SK-N-SH (cell line): ENCODE measurements around the gene HTRA3. TPM values are rescaled to one million over a fixed set of nuclear protein-coding genes. Genes with fewer than 3 reads are reported as not detected.

Source experiments
- CTCF ChIA-PET: fragments of 300-600, 350-600 bp; formaldehyde crosslinking; extraction: SDS; loops from one replicate; lab custom pipeline; 2021; lab: Yijun Ruan, JAX
- POLR2A ChIA-PET: fragments of 350-600 bp; sonication (Branson Sonifier 250); formaldehyde crosslinking; extraction: SDS; loops from one replicate; lab custom pipeline; 2020; ENCODE audit warnings: antibody characterized with exemption, inconsistent platforms; lab: Yijun Ruan, JAX
- DNase-seq: peaks from one replicate; pipeline ENCODE4 v3.0.0; 2012
- H2AFZ ChIP-seq: fragments of 200-600 bp; sonication (generic); 2 replicates; pipeline ENCODE4 v1.8.1; 2016; ENCODE audit warnings: antibody characterized with exemption, mild to moderate bottlenecking, low read depth
- H3F3A ChIP-seq: fragments of 200-600 bp; sonication (generic); replicated peaks from 2 replicates; pipeline ENCODE3; 2016; ENCODE audit warnings: antibody characterized with exemption, mild to moderate bottlenecking; ENCODE audit not compliant: insufficient read depth
- H3K27ac ChIP-seq, 2 experiments: fragments of 200-500 bp in 1 of 2; fragments of 200-600 bp in 1 of 2; sonication (Bioruptor generic) in 1 of 2; sonication (generic), shearing (Covaris generic) in 1 of 2; 2 replicates each; pipeline versions ENCODE4 v1.5.1 to v1.6.1; 2014 to 2016; ENCODE audit warnings: low read depth in 2 of 2, inconsistent platforms in 1 of 2, low read length in 1 of 2, mild to moderate bottlenecking in 1 of 2, mixed read lengths in 1 of 2
- H3K27me3 ChIP-seq: fragments of 200-600 bp; sonication (generic), shearing (Covaris generic); 2 replicates; pipeline ENCODE4 v1.6.1; 2016; ENCODE audit warnings: mixed run types; ENCODE audit not compliant: insufficient read depth
- H3K36me3 ChIP-seq, 2 experiments: fragments of 200-500 bp in 1 of 2; fragments of 200-600 bp in 1 of 2; sonication (Bioruptor generic) in 1 of 2; sonication (generic) in 1 of 2; replicated peaks in 1 of 2; 2 replicates each; pipeline versions ENCODE3 to v1.5.1; 2014 to 2016; ENCODE audit warnings: low read length in 1 of 2, mild to moderate bottlenecking in 1 of 2; ENCODE audit not compliant: insufficient read depth in 2 of 2, control insufficient read depth in 1 of 2
- H3K4me1 ChIP-seq, 2 experiments: fragments of 200-500 bp in 1 of 2; fragments of 200-600 bp in 1 of 2; sonication (Bioruptor generic) in 1 of 2; sonication (generic), shearing (Covaris generic) in 1 of 2; 2 replicates each; pipeline versions ENCODE4 v1.5.1 to v1.6.1; 2014 to 2016; ENCODE audit warnings: low read depth in 1 of 2, low read length in 1 of 2, mixed run types in 1 of 2; ENCODE audit not compliant: insufficient read depth in 2 of 2, control insufficient read depth in 1 of 2
- H3K4me2 ChIP-seq: fragments of 200-600 bp; sonication (generic), shearing (Covaris generic); 2 replicates; pipeline ENCODE4 v1.6.1; 2017; ENCODE audit warnings: mixed run types
- H3K4me3 ChIP-seq, 2 experiments: fragments of 200-500 bp in 1 of 2; fragments of 200-600 bp in 1 of 2; sonication (Bioruptor generic) in 1 of 2; sonication (generic), shearing (Covaris generic) in 1 of 2; 2 replicates each; pipeline versions ENCODE4 v1.5.1 to v1.8.1; 2014 to 2016; ENCODE audit warnings: low read depth in 2 of 2, inconsistent platforms in 1 of 2, low read length in 1 of 2, mild to moderate bottlenecking in 1 of 2, mixed read lengths in 1 of 2, moderate library complexity in 1 of 2
- H3K79me2 ChIP-seq: fragments of 200-600 bp; sonication (generic); 2 replicates; pipeline ENCODE4 v1.8.1; 2017; ENCODE audit warnings: mild to moderate bottlenecking; ENCODE audit not compliant: insufficient read depth
- H3K9ac ChIP-seq: fragments of 200-600 bp; sonication (generic); 2 replicates; pipeline ENCODE4 v1.6.1; 2017; ENCODE audit warnings: mixed run types
- H3K9me2 ChIP-seq: fragments of 200-600 bp; sonication (generic); 2 replicates; pipeline ENCODE4 v1.6.1; 2017; ENCODE audit warnings: mixed run types
- H3K9me3 ChIP-seq: fragments of 200-600 bp; sonication (generic); 2 replicates; pipeline ENCODE4 v1.6.1; 2017; ENCODE audit warnings: mixed run types, mild to moderate bottlenecking, moderate library complexity
- H4K20me1 ChIP-seq: fragments of 200-600 bp; sonication (generic); 2 replicates; pipeline ENCODE4 v1.6.1; 2017; ENCODE audit warnings: mild to moderate bottlenecking, mixed run types; ENCODE audit not compliant: insufficient read depth
- ELF1 ChIP-seq: IDR thresholded peaks from 2 replicates; pipeline ENCODE4 v1.4.0; 2012
- EP300 ChIP-seq, 2 experiments: IDR thresholded peaks; 2 replicates each; pipeline versions ENCODE4 v1.4.0 to v1.6.1; 2012; ENCODE audit warnings: borderline replicate concordance in 1 of 2, low read depth in 1 of 2, low read length in 1 of 2
- EZH2phosphoT487 ChIP-seq: fragments of 200-600 bp; sonication (generic); IDR thresholded peaks from 2 replicates; pipeline ENCODE4 v1.6.1; 2017; ENCODE audit warnings: low read depth, mixed run types, mild to moderate bottlenecking, antibody characterized with exemption, moderate library complexity, borderline replicate concordance
- FOSL2 ChIP-seq: IDR thresholded peaks from 2 replicates; pipeline ENCODE4 v1.4.0; 2012; ENCODE audit warnings: low read depth, mild to moderate bottlenecking, moderate library complexity, borderline replicate concordance
- FOXM1 ChIP-seq: IDR thresholded peaks from 2 replicates; pipeline ENCODE4 v1.4.0; 2012; ENCODE audit warnings: low read depth, mild to moderate bottlenecking
- GABPA ChIP-seq: IDR thresholded peaks from 2 replicates; pipeline ENCODE4 v1.4.0; 2012; ENCODE audit warnings: low read depth, mild to moderate bottlenecking
- GATA2 ChIP-seq: sonication (generic); formaldehyde crosslinking; IDR thresholded peaks from 2 replicates; pipeline ENCODE4 v1.5.0; 2020; ENCODE audit warnings: mild to moderate bottlenecking, missing genetic modification reagents
- JUND ChIP-seq: IDR thresholded peaks from 2 replicates; pipeline ENCODE4 v1.4.0; 2012
- MAX ChIP-seq: IDR thresholded peaks from 2 replicates; pipeline ENCODE4 v1.4.0; 2012; ENCODE audit warnings: low read depth
- MEF2A ChIP-seq: IDR thresholded peaks from 2 replicates; pipeline ENCODE4 v1.4.0; 2012; ENCODE audit warnings: low read depth, borderline replicate concordance
- NFIC ChIP-seq: IDR thresholded peaks from 2 replicates; pipeline ENCODE4 v1.4.0; 2012; ENCODE audit warnings: borderline replicate concordance
- NRF1 ChIP-seq: IDR thresholded peaks from 2 replicates; pipeline ENCODE4 v1.6.1; 2012; ENCODE audit warnings: low read depth, mild to moderate bottlenecking, low read length
- POLR2AphosphoS5 ChIP-seq: IDR thresholded peaks from 2 replicates; pipeline ENCODE4 v1.6.1; 2012; ENCODE audit warnings: low read depth, low read length
- RCOR1 ChIP-seq: fragments of 150-350 bp; IDR thresholded peaks from 2 replicates; pipeline ENCODE4 v1.6.1; 2017; ENCODE audit warnings: antibody characterized with exemption, low read length
- SIN3A ChIP-seq: IDR thresholded peaks from 2 replicates; pipeline ENCODE4 v1.6.1; 2012; ENCODE audit warnings: low read depth, mild to moderate bottlenecking, low read length, moderate library complexity, borderline replicate concordance
- SMC3 ChIP-seq: IDR thresholded peaks from 2 replicates; pipeline ENCODE4 v1.6.1; 2012; ENCODE audit warnings: low read depth, low read length, improper control_type of control experiment
- TAF1 ChIP-seq: IDR thresholded peaks from 2 replicates; pipeline ENCODE4 v1.6.1; 2012; ENCODE audit warnings: low read depth, mild to moderate bottlenecking, low read length, moderate library complexity, borderline replicate concordance
- USF1 ChIP-seq: IDR thresholded peaks from 2 replicates; pipeline ENCODE4 v1.4.0; 2012; ENCODE audit warnings: low read depth, borderline replicate concordance
- USF2 ChIP-seq: fragments of 150-350 bp; IDR thresholded peaks from 2 replicates; pipeline ENCODE4 v1.6.1; 2017; ENCODE audit warnings: antibody characterized with exemption, low read length, low read depth, borderline replicate concordance
- WGBS: methylation state at CpG from one replicate; pipeline ENCODE4 v1.1.6; 2017; ENCODE audit warnings: low lambda C conversion rate; 5-methylcytosine and 5-hydroxymethylcytosine counted together
- polyA plus RNA-seq, 3 experiments: library from polyadenylated mRNA; depleted of rRNA; stranded (reverse); fragments of >200 nt; gene quantifications; 2 replicates each; pipeline ENCODE4 v1.2.3, GENCODE V29; 2012

Gene HTRA3
- polyA plus RNA-seq, 1 of the 3 experiments (the other 2 are of a cell fraction), result 0.05 TPM

GRCh38 chr4:8274765-8275547 is 5.4 kb downstream of the HTRA3 start (continued):
- TF ChIP-seq USF2, result no peak
- peak in 1 of 2 experiments; percentile 43; a peak in 1 of 4 replicates for TF ChIP-seq EP300 (IDR thresholded peaks at IDR 0.05; ENCODE audit: borderline replicate concordance in 1 of 2, low read depth in 1 of 2, low read length in 1 of 2)
- no peak for TF ChIP-seq NRF1
- TF ChIP-seq JUND, result no peak
- TF ChIP-seq FOSL2, result no peak
- TF ChIP-seq RCOR1, result peak; percentile 60; the same call in 1 of the 2 replicates
- no peak for TF ChIP-seq POLR2AphosphoS5
- TF ChIP-seq USF1, result no peak
- TF ChIP-seq SMC3, result peak; percentile 85
- no peak for TF ChIP-seq SIN3A
- TF ChIP-seq TAF1, result no peak
- no peak for TF ChIP-seq GABPA
- TF ChIP-seq, all 33 proteins: peak for 10

- H3K79me2 ChIP-seq, result no peaks in the 10 kb centered on the region
- H2AFZ ChIP-seq, result no peak overlapping the region
- ChIA-PET POLR2A (interaction anchor here (1.4 to 1.7 kb wide), 2 partner anchors 9 to 33 kb away, joined by 4 to 6 read pairs; no protein-coding TSS in a partner anchor), CTCF (interaction anchor here (0.9 to 4.3 kb wide), 17 partner anchors 9 to 139 kb away, joined by 3 to 40 read pairs (median 5); no protein-coding TSS in a partner anchor)
- no peaks in the 10 kb centered on the region for H3K9me3 ChIP-seq
- H3F3A ChIP-seq, result peaks cover 8% of the 10 kb centered on the region
- no peak for DNase-seq
- WGBS, result 100% methylated on average over 2 of the region's 4 CpGs
- peak overlapping the region; percentile 37 to 93; a peak in 3 of 4 replicates for H3K27ac ChIP-seq
- TF ChIP-seq MEF2A, result no peak
- TF ChIP-seq FOSL2, result no peak
- no peak for TF ChIP-seq JUND
- no peak for TF ChIP-seq NFIC
- no peak for TF ChIP-seq ELF1
- no peak for TF ChIP-seq FOXM1
- TF ChIP-seq MAX, result no peak
- TF ChIP-seq EP300 (IDR thresholded peaks at IDR 0.05; ENCODE audit: borderline replicate concordance in 1 of 2, low read depth in 1 of 2, low read length in 1 of 2), result no peak
- TF ChIP-seq GATA2 (CRISPR knock-in tag), result no peak
- no peak for TF ChIP-seq EZH2phosphoT487
- H3K4me1 ChIP-seq, result peaks cover 38 to 39% of the 10 kb centered on the region in 2 experiments
- no peaks in the 10 kb centered on the region for H3K27me3 ChIP-seq
- no peaks in the 10 kb centered on the region for H3K9me2 ChIP-seq
- H4K20me1 ChIP-seq, result no peaks in the 10 kb centered on the region
- peak overlapping the region; percentile 62; the same call in 1 of the 2 replicates for H3K4me2 ChIP-seq
- H3K9ac ChIP-seq, result no peak overlapping the region
- H3K36me3 ChIP-seq, result no peaks in the 10 kb centered on the region
- no peak overlapping the region for H3K4me3 ChIP-seq
Measured at GRCh38 chr4:8275548-8275910, 6.0 kb downstream of the HTRA3 start.
